DND-41 (cell line): ENCODE measurements around the gene PGK2.

ENCODE experiments used
- CTCF ChIP-seq: IDR thresholded peaks from 2 replicates; pipeline ENCODE4 v1.5.1; 2012; ENCODE audit warnings: borderline replicate concordance, low read length, moderate library complexity, mild to moderate bottlenecking; ENCODE audit not compliant: poor library complexity, severe bottlenecking; ENCODE audit errors: extremely low read depth
- EZH2 ChIP-seq: IDR thresholded peaks from 3 replicates; pipeline ENCODE4 v1.6.1; 2012; ENCODE audit warnings: borderline replicate concordance, low read depth, mild to moderate bottlenecking, moderate library complexity, low read length, inconsistent platforms; ENCODE audit not compliant: severe bottlenecking

- TF ChIP-seq CTCF = no peak
- TF ChIP-seq EZH2 = no peak
Observed at GRCh38 chr6:49815166-49815565, 28.1 kb upstream of the PGK2 start.
